NCI-H345 (cell line): ENCODE measurements around the gene DLG5.

Experiments
- DNase-seq: peaks from one replicate; lab custom pipeline; 2025; lab: John Stamatoyannopoulos, UW

DLG5 gene

GRCh38 chr10:77943121-77943901 lies 16.8 kb upstream of the DLG5 start:
- DNase-seq = no peak

- DNase-seq = no peak
Observed at GRCh38 chr10:77941790-77942189, 15.2 kb upstream of the DLG5 start.

GRCh38 chr10:77940627-77941026 lies 14.1 kb upstream of the DLG5 start:
- no peak for DNase-seq

- no peak for DNase-seq
Observed at GRCh38 chr10:77940225-77940624, 13.7 kb upstream of the DLG5 start.

- no peak for DNase-seq
Observed at GRCh38 chr10:77939561-77940001, 13.0 kb upstream of the DLG5 start.

- DNase-seq = no peak
Observed at GRCh38 chr10:77936697-77937567, 10.4 kb upstream of the DLG5 start.

GRCh38 chr10:77932016-77932715 lies 5.6 kb upstream of the DLG5 start:
- no peak for DNase-seq

GRCh38 chr10:77927402-77928246 lies 1.1 kb upstream of the DLG5 start:
- DNase-seq = no peak

- no peak for DNase-seq
Observed at GRCh38 chr10:77925795-77926565, 575 bp downstream of the DLG5 start.

- DNase-seq = no peak
Observed at GRCh38 chr10:77925410-77925794, 1.2 kb downstream of the DLG5 start.

GRCh38 chr10:77922566-77923179 lies 3.9 kb downstream of the DLG5 start:
- DNase-seq = no peak

GRCh38 chr10:77922055-77922454 lies 4.5 kb downstream of the DLG5 start:
- DNase-seq = no peak

- DNase-seq = peak; percentile 12
Observed at GRCh38 chr10:77921395-77921794, 5.2 kb downstream of the DLG5 start.

GRCh38 chr10:77920495-77920894 lies 6.1 kb downstream of the DLG5 start:
- no peak for DNase-seq

GRCh38 chr10:77919713-77920108 lies 6.8 kb downstream of the DLG5 start:
- DNase-seq = no peak

- DNase-seq = no peak
Observed at GRCh38 chr10:77915319-77916105, 11.0 kb downstream of the DLG5 start.

- DNase-seq = no peak
Observed at GRCh38 chr10:77913090-77913489, 13.5 kb downstream of the DLG5 start.

GRCh38 chr10:77912576-77912975 lies 14.0 kb downstream of the DLG5 start:
- DNase-seq = no peak

- no peak for DNase-seq
Observed at GRCh38 chr10:77911535-77912123, 14.9 kb downstream of the DLG5 start.
